HG02571 (cell line): Measurements from ENCODE around the gene HDC.

Experiments used
- ATAC-seq: cut with Tn5 transposase; IDR thresholded peaks from one replicate; pipeline ENCODE4 v1.9.1; 2021; ENCODE audit warnings: mild to moderate bottlenecking, moderate library complexity; ENCODE audit not compliant: unreplicated experiment

The HDC gene

DNA sequence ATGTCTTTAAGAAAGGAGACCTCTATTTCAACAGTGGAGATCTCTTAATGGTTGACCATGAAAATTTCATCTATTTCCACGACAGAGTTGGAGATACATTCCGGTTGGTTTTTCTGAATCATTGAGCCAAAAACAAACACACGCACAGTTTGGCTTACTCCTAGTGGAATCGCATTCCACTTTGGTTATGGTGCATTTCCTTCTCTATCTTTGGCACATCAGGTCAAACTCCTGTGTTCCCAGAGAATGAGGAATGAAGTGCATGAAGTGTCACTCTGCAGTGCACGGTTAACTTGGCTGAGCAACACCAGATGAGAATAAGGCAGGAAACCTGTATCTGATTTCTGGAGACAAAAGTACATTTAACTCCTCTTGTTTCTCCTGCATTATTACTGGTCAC is 38.5 kb downstream of the HDC start:
- no peak for ATAC-seq

DNA sequence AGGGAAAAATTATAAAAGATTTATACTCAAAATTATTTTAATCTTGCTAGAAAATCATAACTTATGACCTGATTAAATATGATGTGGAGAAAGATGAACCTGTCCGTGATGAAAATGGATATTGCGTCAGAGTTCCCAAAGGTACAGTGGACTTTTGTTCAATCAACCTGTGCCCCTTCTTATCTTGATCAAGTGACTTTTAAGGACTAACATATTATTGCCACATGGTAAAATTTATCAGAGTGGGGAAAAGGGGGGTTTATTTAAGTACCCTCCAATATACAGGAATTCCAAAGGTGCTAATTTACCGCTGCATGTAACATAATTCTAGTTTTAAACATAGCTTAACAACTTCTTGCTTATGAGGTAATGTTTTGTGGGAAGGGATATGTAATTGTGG is 39.6 kb downstream of the HDC start:
- no peak for ATAC-seq

DNA sequence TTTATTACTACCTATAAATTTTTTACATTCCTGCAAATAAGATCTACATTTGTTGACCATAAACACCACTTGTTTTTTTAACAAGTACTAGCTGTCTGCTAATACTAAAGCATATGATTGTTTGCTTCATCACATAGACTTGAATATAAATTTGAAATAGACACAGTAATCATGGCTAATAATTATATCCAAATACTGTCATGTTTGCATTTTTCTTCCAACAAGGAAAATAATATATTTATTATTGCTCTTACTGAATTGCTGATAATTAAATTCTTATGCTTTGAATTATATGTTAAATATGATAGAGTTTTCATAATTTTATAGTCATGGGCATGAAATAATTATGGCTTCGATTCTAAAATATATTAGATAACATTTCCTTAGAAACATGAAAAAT is 40.5 kb downstream of the HDC start:
- no peak for ATAC-seq

DNA sequence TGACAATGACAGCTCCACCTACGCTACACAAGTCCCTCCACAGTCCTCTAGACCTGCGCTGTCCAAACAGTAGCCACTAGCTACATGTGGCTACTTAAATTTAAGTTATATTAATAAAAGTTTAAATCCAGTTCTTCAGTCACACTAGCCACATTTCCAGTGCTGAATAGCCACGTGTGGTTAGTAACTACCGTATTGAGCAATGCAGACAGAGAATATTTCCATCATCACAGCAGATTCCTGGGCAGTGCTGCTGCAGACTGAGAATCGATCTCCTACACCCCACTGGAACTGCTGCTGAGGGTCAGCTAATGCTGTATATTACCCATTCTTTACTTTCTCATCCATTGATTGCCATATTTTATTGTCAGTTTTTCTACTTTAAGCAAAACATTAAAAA is 40.9 kb downstream of the HDC start:
- ATAC-seq, result no peak

DNA sequence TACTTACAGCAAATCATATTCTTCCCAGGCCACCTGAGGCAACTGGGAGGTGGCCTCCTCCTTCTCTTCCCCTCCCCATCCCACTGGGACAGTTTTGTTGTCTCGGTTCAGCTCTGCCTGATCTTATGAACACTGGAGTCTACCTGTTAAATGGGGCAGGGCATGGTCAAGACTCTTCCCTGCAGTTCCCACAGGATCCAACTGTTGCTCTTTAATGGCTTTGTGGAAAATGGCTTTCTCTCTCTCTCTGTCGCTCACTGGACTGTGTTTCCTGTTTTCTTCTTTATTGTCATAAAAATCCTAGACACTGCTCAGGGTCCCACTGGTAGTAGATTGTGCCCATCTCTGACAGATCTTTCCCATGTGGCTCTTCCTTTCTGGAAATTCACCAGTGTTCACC is 43.3 kb downstream of the HDC start:
- no peak for ATAC-seq

DNA sequence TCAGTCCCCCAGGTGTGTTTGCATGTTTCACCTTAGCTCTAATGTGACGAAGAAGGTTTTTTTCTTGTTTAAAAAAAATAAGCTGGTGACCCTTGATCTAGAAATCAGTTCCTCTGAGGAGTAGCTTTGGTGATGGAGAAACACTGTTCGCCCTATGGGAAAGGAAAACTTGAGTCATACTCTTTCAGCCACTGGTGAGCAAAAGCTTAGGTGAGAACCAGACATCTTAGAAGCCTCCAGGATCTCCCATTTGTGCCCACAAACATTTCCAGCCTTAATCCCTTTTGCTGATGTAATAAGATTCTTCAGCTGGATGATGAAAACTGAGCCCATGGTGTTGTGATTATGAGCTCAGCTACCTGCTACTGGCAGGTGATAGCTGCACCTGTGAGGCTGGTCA is 45.7 kb downstream of the HDC start:
- ATAC-seq, result no peak

DNA sequence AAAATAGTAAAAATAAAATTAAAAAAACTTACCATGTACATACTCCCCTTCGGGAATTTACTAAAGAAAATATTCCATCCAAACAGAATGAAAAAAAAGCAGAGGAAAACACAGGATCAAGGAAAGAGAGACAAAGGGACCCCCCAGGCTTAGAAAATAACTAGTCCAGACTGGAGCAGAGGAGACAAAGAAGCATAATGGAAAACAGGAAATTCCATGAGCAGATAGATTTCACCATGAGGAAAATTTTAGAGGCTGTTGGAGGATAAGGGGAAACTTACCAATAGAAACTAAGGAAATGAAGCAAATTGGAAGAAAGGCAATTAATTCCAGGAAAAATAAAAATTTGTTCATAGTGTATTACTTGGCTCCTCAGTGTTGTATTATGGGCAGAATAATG is 46.8 kb downstream of the HDC start:
- no peak for ATAC-seq

DNA sequence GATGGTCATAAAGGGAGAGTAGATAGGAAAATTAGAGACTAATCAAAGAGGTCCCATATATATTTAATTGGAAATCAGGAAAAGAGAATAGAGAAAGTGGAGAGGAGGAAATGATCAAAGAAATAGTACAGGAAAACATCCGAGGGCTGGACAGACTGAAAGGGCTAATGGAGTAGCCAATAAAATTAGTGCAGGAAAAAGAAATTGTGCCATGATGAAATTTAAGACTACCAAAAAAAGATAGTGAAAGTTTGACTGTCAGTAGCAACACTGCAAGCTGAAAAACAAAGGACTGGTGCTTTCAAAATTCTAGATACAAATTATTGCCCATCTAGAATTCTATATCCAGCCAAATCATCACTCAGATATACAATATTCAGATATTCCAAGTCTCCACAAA is 47.2 kb downstream of the HDC start:
- no peak for ATAC-seq

DNA sequence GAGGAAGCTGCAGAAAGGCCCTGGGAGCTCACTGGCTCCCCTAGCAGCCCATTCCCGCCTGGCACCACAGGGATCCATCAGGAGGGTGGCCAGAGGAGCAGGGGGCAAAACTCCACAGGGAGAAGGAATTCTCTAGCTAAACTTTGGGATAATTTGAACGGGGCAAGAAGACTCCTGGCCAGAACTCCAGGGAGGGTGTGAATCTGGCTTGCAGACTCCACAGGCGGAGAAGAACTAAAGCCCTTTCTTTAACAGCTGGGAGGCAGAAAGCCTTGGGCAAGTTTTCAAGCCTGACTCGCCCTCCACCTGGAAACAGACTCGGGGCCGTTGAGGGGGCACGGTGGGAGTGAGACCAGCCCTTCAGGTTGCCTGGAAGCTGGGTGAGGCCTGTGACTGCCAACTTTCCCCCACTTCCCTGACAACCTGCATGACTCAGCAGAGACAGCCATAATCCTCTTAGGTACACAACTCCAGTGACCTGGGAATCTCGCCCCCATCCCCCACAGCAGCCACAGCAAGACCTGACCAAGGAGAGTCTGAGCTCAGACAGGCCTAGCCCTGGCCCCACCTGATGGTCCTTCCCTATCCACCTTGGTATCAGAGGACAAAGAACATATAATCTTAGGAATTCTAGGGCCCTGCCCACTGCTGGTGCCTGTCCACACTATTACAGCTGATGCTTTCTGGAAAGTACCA is 54.9 kb downstream of the HDC start:
- ATAC-seq, result no peak

DNA sequence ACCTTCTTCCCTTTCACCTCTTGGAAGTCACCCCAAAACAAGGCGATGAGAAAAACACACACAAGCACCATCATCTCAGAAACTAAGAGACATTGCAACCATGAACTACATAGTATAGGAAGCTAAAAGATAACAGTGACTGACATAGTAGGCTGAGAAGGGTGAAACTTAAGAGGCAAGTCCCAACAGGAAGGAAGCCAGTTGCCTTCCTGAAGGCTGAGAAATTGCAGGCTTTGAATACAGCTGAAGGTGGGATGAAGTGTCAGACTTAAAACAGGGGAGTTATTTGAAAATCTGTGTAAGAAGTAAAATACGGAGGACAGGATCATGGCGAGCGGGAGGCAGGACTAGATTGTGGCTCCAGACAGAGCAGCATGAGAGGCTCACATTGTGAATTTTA is 55.7 kb downstream of the HDC start:
- no peak for ATAC-seq

DNA sequence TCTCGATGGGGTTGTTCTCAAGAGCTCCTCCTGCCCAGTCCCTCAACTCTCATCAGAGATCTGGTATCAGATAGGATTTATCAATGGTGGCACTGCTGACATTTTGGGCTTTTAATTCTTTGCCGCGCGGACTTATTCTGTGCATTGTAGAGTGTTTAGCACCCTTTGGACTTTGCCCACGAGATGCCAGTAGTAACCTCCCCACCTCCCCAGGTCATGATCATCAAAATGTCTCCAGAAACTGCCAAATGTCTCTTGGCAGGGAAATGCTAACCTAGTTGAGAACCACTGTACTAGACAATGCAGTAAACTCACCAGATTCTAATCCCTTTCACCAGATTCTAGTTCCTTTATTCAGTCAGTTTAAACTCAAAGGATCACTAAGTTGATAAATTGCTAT is 59.5 kb downstream of the HDC start:
- ATAC-seq, result no peak

DNA sequence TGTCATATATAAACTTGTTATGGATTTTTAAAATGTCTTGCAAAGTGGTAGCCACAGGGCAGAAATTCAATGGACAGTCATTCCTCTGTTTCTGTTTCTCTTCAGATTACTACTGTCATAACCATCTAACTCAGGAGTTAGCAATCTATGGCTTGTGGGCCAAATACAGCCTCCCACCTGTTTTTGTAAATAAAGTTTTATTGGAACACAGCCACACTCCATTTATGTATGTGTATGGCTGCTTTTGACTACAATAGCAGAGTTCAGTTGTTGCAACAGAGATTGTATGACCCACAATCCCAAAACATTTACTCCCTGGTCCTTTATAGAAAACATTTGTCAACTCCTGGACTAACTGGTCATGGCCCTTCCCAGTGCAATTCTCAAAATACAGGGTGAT is 63.5 kb downstream of the HDC start:
- no peak for ATAC-seq

DNA sequence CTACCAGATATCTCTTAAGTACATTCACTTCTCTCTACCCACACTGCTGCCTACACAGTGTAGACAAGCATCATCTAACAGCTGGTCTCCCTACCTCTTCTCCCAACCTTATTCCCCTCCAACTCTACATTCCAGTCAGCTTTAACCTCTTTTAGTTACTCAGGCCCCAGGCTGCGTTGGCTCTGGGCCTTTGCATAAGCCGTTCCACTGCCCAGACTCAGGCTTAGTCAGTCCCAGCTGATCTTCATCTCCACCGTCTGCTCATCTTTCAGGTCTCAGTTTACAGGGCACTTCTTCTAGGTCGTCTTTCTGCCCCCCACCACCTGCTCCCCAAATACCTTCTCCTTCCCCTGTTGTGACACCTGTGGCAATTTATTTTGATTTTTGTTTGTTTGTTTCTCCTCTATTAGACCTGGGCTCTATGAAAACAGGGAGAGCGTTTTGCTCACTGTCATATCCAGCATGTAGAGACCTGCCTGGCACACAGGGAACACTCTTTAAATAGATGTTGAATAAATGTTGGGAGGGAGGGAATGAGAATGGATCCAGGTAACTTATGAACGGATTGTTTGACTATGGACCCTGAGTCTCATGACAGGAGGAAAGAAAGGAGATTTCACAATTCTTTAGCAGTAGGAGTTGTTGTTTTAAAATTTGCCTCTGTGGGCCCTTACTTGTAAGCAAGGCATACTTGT is 72.5 kb downstream of the HDC start:
- no peak for ATAC-seq

DNA sequence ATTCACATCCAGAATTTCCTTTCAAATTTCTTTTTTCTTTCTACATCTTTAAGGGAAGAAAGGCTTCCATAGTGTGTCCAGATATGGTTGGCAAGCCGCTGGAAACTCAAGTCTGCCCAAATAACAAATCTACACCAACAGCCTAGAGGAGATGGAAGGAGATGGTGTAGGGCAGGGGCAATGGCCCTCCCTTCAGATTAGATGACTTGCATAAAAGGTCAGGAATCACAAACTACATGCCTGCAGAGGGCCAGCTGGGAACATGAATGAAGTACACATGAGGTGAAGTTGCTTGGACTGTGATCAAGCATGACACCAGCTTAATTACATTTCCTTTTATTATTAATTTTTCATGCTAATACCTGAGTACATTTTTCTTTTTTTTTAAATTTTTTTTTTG is 73.4 kb downstream of the HDC start:
- ATAC-seq, result no peak
